HG02798 (cell line): Measurements from ENCODE around the gene STMN1.
A peak's percentile ranks its signal among the peaks of the same experiment; 100 is the strongest.
"Not testable (repeated sequence)": the region's sequence is repeated elsewhere in the genome, so short reads cannot be mapped to it uniquely, and the experiment has no call there.

Experiments used
- ATAC-seq: cut with Tn5 transposase; IDR thresholded peaks from one replicate; pipeline ENCODE4 v1.9.1; 2021; ENCODE audit warnings: mild to moderate bottlenecking; ENCODE audit not compliant: unreplicated experiment, poor library complexity

The STMN1 gene

DNA sequence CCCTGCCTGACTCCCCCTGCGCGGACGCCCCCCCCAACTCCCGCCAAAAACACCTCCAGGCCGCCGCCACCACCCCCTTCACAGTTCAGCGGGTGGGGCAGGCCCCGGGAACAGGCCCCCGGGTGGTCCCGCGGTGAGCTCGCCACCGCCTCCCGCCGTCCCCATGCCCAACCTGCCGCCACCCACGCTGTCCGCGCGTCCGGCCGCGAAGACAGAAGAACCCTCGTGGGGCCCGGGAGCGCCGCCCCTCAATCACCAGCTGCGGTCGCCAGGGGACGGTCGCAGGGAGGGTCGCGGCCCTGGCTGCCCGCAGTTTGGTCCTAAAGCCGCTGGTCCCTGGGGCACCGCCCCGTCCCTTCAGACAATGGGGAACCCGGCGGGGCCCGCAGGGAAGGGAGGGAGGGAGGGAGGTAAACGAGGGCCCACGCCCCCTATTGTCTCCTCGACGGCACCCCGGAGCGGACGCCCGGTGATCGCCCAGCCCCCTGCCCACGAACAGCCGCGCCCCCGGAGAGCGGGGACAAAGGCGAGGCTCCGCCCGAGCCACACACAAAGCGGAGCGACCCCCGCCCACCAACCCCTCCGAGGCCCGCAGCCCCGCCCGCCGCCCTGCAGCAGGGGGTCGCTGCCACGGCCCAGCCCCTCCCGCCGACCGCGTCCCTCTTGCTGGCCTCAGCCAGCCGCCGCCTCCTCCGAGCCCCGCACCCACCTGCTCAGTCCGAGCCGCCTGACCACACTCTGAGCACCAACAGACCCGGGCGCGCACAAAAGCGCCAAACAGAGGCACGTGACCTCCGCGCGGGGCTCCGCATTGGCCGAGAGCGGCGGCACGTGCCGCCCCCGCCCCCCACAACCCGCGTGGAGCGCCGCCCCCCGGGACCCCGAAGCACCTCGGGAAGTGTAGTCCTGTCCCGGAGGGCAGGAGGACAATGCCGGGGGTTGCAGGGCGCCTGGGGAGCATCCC lies at the start of gene STMN1:
TSS of gene STMN1 (minus strand) at position 740 of the 964 bp plus-strand sequence. CDS start 1,743 bp downstream, outside the sequence.
- peak; percentile 65 for ATAC-seq

DNA sequence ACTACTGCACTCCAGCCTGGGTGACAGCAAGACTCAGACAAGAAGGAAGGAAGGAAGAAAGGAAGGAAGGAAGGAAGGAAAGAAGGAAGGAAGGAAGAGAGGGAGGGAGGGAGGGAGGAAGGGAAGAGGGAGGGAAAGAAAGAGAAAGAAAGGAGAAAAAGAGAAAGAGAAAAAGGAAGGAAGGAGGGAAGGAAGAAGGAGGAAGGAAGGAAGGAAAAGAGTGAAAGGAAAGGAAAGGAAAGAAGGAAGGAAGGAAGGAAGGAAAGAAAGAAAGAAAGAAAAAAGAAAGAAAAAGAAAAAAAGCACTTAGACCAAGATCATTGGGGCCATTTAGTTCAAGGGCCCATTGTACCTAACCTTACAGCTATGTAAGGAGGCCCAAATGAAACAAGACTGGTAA lies 49.3 kb upstream of the STMN1 start:
- ATAC-seq = no peak

DNA sequence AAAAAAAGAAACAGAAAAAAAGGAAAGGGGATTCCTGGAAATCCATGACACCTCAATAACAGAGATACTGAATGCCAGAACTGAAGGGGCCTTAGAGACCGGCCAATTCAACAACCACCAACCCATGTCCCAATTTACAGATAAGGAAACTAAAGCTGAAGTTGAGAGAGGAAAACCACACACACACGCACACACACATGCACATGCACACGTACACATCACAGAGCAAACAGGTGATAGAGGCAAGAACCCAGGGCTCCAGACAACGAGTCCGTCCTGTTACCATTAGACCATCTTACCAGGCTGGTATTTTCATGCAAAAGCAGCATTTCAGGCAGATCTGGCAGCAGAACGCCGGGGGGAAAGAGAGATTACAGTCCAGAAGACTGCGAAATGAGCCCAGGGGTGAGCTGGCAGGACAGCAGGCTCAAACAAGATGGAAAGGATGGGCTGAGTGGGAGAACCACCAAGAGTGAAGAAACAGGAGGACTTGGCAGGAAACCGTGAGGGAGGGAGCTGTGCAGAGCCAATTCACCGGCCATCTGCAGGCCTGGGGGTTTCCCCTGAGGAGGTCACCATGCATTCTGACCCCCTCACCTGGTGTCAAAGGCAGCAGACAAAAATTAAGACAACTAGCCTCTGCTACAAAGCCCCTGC lies 48.2 kb upstream of the STMN1 start:
- no peak for ATAC-seq

DNA sequence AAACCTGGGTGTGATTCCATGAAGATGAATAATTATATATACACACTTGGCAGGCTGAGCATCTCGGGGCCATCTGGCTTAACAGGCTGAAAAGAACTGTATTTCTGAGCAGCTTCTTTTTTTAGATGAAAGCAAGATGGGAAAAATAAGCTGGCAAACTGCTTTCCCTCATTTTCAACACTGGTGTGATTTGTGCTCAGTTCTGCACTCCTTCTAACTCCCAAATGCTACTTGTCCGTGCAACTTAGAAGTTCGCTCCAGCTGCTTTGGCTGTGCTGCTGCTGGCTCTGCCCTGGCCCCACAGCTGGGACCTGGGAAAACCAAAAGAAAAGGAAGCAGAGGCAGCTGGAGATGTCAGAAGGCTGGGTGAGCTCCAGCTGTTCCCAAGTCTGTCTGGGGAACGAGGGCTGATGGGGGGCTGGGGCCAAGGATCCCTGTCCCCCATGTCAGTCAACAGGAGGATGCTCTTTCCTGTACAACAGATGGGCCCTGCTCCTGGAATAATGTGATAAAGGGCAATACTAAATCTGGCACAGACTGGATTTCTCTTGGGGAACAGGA lies 46.7 kb upstream of the STMN1 start:
- no peak for ATAC-seq

DNA sequence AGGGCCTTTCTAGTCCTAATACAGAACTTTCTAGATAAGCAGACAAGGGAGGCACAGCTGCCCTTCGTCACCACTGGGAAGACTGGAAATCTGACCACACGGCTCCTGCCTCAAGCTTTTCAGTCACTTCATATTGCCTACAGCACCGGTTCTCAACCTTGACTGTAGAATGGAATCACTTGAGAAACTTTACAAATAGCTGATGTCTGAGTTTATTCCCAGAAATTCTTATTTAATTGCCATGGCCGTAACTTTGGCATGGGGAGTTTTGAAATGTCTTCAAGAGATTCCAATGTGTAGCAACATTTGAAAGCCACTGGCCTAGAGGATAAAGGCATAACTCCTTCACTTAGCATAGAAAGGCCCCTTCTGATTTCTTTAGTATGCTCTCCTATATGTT lies 42.4 kb upstream of the STMN1 start:
- no peak for ATAC-seq

DNA sequence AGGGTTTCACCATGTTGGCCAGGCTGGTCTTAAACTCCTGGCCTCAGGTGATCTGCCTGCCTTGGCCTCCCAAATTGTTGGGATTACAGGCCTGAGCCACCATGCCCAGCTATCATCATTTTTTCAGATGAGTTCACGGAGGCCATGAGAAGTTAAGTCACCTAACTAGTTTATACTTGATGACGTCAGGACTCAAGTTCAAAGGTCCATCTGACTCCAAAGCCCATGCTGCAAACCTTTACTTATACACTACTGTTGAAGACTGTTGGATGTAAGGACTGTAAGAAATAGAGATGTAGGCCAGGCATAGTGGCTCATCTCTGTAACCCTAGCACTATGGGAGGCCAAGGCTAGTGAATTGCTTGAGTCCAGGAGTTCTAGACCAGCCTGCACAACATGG lies 40.8 kb upstream of the STMN1 start:
- ATAC-seq = no peak

DNA sequence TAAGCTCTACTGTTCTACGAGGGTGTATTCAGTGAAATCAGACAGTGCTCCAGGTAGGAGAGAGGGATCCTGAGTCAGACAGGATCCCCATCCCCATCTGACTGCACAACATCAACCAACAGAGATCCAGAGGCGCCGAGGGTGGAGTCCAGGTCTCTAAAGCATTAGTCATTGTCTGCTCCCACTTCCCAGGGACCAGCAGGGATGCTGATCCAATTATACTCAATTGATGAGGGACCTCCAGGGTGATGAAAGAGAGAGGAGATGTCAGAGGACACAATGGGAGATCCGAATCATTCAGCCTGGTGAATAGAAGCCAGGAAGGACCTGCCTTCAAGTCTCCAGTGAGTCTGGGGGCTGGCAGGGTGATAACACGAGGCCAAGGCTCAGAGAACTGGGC lies 39.5 kb upstream of the STMN1 start:
- no peak for ATAC-seq

DNA sequence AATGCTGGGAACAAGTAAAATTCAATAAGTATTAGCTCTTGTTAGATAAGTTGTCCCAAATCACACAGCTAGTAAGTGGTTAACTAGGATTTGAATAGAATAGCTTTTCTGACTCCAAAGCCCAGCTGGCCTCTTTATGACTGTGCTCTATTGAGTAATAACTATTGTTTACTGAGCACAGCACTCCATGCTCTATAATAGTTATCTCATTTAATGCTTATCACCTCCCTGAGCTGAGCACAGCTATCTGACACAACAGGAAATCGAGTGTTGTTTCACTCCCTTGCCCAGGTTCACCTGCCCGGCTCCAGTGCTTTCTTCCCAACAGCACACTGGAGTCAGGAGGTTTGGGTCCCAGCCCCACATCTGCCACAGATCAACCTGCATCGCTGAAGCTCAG lies 38.8 kb upstream of the STMN1 start:
- ATAC-seq = no peak

DNA sequence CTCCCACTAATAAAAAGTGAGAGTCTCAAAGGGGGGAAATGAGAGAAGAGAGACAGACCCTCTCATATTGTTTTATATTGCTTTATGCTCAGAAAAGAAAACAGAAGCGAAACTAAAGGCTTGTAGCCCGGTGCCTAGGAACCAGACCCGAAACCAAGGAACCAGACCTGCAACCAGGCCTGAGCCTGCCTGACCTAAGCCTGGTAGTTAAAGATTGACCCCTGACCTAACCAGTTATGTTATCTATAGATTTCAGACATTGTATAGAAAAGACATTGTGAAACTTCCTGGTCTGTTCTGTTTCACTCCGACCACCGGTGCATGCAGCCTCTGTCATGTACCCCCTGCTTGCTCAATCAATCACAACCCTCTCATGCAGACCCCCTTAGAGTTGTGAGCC lies 37.3 kb upstream of the STMN1 start:
- ATAC-seq = not testable (repeated sequence)

DNA sequence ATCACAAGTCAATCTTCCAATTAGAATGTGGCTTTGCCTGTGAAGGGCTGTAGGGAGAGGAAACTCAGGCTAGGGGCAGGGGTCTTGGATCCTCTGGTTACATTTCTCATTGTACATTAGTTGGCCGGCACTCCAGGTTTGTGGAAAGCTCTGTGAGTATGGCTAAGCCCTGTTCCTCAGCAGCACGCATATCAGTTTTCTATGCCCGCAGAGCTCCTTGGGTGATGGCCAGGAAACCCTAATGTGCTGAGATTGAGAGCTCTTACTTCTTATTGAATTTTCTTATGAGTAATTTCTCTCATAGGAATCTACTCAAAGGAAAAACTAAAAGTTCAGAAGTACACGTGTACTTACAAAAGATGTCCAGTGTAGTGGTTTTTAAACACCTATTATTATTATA lies 30.7 kb upstream of the STMN1 start:
- ATAC-seq = no peak

DNA sequence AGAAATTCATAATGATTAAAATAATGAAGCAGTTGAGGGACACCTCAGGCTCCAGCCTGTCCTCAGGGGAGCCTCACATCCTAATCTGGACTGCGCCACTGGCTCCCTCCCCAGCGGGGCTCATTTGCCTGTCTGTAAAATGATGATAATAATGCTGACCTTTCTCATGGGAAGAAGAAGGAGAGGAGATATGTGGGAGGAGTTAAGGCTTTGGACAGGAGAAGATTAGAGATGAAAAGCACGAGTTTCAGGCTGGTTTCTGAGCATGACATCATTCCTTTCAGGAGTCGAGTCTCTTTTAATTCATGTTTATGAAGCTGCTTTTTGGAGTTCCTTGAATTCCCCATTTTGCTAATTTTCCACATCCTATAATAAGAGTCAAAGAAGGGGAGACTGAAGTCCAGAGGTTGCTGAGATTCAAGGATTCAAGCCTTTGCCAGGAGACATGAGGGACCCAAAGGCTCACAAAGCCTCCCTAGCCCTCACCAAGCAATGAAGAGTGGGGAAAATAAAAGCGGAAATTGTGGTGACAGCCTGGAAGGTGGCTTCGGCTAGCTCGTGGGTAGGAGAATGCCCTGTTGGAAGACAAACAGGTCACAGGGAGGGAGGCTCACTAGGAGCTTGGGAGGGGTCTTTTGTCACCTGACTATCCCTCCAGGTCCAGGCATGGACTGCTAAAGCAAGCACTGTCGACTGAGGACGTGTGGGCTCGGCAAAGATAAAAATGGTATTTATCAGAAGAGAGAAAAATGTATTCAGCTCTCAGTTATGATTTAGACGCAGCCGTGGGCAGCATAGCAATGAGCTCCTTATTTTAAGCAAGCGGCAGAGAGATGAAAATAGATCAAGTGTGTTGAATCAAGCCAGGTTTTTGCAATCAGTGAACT lies 27.5 kb upstream of the STMN1 start:
- ATAC-seq = no peak

DNA sequence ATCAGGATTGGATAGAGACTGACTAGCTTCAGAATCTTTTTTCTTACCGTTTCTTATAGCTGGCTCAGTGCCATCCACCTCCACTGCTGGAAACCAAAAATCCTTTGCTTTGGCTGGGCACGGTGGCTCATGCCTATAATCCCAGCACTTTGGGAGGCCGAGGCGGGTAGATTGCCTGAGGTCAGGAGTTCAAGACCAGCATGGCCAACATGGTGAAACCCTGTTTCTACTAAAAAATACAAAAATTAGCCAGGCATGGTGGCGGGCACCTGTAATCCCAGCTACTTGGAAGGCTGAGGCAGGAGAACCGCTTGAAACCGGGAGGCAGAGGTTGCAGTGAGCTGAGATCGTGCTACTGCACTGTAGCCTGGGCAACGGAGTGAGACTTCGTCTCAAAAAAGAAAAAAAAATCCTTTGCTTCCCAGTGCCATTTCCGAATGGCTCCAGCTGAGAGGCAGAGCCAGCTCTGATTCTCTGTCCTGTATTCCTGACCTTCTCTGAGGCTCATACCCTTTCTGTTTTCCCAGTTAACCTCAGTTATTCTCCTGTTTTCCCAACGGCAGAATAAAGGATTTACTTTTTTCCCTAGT lies 26.7 kb upstream of the STMN1 start:
- ATAC-seq = not testable (repeated sequence)

DNA sequence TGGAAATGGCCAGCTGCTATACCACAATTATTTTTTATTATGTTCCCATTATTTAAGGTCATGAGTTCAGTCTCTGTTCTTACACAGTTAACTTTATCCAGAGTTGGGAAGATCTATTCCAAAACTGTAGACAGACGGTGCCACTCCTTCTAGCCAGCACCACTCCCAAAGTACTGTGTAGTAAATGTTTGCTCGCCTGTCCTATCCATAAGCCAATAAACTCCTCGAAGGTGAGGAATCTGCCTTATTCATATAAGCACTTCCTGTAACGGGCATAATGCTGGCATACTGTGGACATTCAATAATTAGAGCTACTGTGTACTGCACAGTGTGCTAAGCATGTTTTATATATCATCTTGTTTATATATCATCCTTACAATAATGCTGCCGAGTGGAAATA lies 26.1 kb upstream of the STMN1 start:
- ATAC-seq = no peak

DNA sequence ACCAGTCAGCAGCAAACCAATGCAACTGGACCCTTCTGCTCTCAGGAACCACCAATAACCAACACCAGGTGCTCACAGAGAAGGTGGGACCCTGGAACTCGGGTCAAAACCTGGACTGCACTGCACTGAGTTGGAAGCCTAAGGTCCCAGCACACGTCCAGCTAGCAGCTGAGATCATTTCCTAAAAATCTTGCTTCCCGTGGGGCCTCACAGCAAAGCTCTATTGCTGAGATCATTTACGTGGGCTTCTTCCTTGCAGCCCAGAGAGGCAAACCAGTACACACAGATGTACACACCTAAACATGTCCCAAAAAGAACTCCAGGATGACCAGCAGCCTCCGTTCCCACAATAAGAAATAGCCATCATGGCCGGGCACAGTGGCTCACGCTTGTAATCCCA lies 22.8 kb upstream of the STMN1 start:
- no peak for ATAC-seq

DNA sequence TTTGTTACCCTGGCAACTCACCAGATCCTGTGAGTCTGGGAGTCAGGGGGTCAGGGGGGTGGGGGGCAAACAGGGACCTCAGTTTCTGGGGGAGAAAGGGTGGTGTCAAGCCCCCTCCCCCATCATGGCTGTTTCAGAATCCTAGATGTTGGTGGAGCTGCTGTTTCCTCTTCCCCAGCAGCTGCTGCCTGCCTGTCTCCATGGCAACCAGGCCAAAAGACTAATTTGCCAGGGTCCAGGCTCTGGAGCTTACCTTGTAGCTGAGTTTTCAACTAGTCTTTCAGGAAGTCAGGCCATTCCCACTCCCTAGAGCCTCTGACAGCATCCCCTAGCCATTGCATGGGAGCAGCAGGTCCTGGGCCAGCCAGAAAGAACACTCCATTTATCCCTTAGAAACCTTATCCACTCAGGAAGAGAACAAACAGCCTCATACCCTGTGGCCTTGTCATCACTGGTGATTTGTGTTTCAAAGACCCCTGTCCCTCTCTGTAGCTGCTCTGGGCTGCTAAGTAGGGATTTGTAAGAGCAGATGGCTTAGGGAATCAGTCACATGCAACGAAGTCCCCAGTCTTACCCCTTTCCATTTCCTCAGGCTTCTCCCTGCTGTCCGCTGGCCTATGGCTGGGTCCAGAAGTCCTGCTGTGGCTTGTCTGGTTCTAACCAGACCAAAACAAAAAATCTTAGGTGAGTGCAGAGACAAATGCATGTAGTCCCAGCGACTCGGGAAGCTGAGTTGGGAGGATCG lies 21.5 kb upstream of the STMN1 start:
- no peak for ATAC-seq

DNA sequence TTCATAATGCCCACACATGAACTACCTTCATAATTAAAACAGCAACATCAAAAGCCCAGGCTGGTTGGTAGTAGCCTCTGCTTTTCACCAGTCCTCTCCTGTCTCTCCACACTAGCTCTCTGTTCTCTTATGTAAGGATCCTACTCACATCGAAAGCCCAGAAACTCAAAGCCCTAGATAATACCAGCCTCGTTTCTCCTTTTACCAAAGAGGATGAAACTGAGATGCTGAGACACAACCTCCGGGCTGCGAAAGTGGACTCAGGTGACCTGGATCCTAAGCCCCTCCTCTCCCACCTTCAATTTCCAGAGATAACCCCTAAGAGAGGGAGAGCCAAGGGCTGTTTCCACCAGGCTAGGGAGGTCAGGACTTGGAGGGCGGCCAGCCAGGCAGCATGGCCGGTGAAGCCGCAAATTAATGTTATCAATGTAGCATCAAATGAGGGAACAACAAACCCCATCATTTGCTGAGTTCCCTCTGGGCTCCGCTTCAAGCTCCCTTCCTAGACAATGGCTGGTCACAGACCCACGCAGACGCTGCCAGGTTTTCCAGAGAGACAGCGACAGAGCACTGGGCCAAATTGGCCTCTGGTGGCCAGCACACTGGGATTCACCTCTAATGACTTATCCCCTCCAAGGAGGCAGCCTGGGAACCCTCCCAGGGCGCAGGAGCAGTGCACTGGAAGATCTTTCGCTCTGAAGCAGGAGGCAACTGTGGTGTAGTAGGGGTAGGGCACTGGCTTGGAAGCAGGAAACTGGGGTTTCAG lies 20.7 kb upstream of the STMN1 start:
- ATAC-seq = no peak

DNA sequence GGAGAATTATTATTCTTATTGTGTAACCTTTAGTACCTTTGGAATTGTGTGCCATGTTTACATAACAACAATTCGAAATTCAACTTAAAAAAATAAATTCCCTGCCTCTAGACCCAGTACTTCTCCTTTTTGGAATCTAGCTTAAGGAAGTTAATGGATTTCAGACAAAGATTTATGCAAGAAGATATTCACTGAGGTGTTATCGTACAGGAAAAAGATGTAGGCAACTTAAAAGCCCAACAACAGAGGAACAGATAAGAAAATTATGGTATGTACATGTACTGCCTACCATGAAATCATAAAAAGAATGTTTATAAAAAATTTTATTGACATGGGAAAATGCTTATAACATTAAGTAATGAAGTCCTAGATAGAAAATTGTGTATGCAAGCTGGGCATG lies 18.2 kb upstream of the STMN1 start:
- ATAC-seq = no peak

DNA sequence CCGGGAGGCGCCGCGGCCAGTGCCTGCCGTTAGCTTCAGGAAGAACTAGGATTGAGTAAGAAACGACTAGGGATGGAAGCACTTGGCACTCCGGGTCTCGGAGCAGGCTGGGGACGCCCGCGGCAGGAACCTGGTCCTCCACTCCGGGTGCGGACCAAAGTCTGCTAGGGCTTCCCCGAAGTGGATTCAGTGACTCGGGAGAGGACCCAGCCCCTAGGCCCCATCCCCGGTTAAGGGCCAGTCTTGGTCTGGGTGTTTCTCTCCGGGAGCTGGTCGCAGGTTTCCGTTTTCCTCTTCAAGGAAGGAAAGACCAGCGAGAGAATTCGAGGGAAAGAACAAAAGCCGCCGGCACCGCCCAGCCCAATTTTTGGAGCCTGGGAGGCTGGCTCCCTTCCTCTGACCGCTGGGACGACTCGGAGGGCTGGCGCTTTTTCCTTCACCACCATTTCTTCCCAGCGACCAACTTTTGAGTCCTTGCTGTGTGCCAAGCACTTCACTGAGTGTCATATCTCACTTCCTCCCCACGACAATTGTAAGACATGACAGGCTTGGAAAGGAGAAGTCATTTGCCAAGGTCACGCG lies 16.8 kb upstream of the STMN1 start:
- ATAC-seq = no peak
